Measurements from ENCODE around the gene TBPL2. TPM values are rescaled to one million over a fixed set of nuclear protein-coding genes. Genes with fewer than 3 reads are reported as not detected.
"Not testable (repeated sequence)": the region's sequence is repeated elsewhere in the genome, so short reads cannot be mapped to it uniquely, and the experiment has no call there.

Gene TBPL2
- total RNA-seq = not detected

DNA sequence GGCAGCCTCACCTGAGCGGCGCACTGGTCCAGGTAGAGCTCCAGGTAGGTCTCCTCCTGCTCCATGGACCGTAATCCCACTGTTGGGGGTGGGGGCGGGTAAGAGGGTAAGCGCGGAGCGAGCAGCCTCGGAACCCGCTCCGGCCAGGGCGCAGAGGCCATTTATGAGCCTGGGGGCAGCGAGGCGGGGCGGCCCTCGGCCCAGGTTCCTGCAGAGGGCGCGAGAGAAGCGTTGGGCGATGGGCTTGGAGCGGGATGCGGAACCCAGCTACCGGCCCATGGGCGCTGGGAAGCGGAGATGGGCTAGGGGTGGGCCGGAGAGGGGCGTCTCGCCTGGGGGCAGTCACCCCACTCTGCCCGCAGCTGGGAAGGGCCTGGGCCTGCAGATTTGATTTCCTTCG, at the start of gene TBPL2:
TSS of gene TBPL2 (minus strand) at position 232 of the 400 bp plus-strand sequence. CDS start at position 65, 167 bp downstream.
- H3K4me1 ChIP-seq (replicated peaks) = no peaks in the 10 kb centered on the region
- 34% methylated on average over 27 of the region's 29 CpGs for WGBS
- no peaks in the 10 kb centered on the region for H3K9me3 ChIP-seq
- intact Hi-C loops (cut with DNase I) = no loop called here
- H3K4me3 ChIP-seq = no peak within 1 kb of the TSS
- no peak for DNase-seq (ENCODE audit: low spot score)
- no peaks in the 10 kb centered on the region for H3K36me3 ChIP-seq
- no peaks in the 10 kb centered on the region for H3K27me3 ChIP-seq (replicated peaks; ENCODE audit: insufficient read depth)
- no peak within 1 kb of the TSS for H3K27ac ChIP-seq
- TF ChIP-seq, protein P1, sequence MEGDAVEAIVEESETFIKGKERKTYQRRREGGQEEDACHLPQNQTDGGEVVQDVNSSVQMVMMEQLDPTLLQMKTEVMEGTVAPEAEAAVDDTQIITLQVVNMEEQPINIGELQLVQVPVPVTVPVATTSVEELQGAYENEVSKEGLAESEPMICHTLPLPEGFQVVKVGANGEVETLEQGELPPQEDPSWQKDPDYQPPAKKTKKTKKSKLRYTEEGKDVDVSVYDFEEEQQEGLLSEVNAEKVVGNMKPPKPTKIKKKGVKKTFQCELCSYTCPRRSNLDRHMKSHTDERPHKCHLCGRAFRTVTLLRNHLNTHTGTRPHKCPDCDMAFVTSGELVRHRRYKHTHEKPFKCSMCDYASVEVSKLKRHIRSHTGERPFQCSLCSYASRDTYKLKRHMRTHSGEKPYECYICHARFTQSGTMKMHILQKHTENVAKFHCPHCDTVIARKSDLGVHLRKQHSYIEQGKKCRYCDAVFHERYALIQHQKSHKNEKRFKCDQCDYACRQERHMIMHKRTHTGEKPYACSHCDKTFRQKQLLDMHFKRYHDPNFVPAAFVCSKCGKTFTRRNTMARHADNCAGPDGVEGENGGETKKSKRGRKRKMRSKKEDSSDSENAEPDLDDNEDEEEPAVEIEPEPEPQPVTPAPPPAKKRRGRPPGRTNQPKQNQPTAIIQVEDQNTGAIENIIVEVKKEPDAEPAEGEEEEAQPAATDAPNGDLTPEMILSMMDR (IDR thresholded peaks at IDR 0.05) = no peak
- TF ChIP-seq POLR2AphosphoS5 (IDR thresholded peaks at IDR 0.05) (no peak), POLR2A (IDR thresholded peaks at IDR 0.05) (no peak)

- DNase-seq (ENCODE audit: low spot score) = no peak
- H3K36me3 ChIP-seq = no peaks in the 10 kb centered on the region
- no peak overlapping the region for H3K27ac ChIP-seq
- intact Hi-C loops (cut with DNase I) = no loop called here
- no peak overlapping the region for H3K4me3 ChIP-seq
- no peaks in the 10 kb centered on the region for H3K27me3 ChIP-seq (replicated peaks; ENCODE audit: insufficient read depth)
- H3K9me3 ChIP-seq = no peaks in the 10 kb centered on the region
- TF ChIP-seq POLR2AphosphoS5 (IDR thresholded peaks at IDR 0.05) (no peak), POLR2A (IDR thresholded peaks at IDR 0.05) (no peak)
- TF ChIP-seq, protein P1 (IDR thresholded peaks at IDR 0.05) = no peak
- WGBS = 10% methylated on average over 4 of the region's 4 CpGs
- no peaks in the 10 kb centered on the region for H3K4me1 ChIP-seq (replicated peaks)
These were observed 47.8 kb upstream of the TBPL2 start for GRCh38 chr14:55488204-55488603.

DNA sequence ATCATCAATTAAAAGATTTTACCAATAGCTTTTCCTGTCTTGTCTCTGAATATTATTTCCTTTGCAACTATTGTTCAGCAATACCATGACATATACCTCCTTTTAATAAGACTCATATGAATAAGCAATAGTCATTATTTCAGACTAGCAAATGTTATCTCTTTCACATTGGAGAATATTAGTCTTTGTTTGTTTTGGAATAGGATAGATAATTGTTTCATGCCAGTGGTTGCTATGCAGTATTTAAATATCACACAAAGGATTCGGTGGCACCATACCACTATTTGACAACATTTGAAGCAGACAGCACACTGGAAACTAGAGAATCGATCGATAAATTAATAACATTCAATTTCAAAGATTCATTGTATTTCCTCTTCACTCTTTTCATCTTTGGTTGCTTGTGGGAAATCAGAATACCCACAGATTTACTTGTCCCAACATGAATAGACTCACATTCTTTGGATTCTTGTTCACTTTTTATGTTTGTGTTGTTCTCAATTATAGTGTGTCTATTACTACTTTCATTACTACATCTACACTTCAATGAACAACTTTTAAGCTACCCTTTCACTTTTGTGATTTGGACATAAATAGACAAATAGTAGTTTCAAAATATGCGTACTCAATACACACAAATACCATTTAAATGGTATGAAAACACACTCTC, 42.7 kb upstream of the TBPL2 start:
- TF ChIP-seq, protein P1 (IDR thresholded peaks at IDR 0.05) = no peak
- no peak for TF ChIP-seq POLR2AphosphoS5 (IDR thresholded peaks at IDR 0.05)
- TF ChIP-seq POLR2A (IDR thresholded peaks at IDR 0.05) = no peak
- no peaks in the 10 kb centered on the region for H3K27me3 ChIP-seq (replicated peaks; ENCODE audit: insufficient read depth)
- no peaks in the 10 kb centered on the region for H3K9me3 ChIP-seq
- intact Hi-C loops (cut with DNase I) = no loop called here
- no peak overlapping the region for H3K4me3 ChIP-seq
- DNase-seq (ENCODE audit: low spot score) = no peak
- H3K4me1 ChIP-seq (replicated peaks) = no peaks in the 10 kb centered on the region
- H3K36me3 ChIP-seq = no peaks in the 10 kb centered on the region
- H3K27ac ChIP-seq = no peak overlapping the region
- WGBS = 62% methylated on average over 4 of the region's 4 CpGs

- WGBS = 93% methylated on average over 5 of the region's 5 CpGs
- Histone ChIP-seq H3K9me3 (no peaks in the 10 kb centered on the region), H3K4me3 (no peak overlapping the region), H3K4me1 (replicated peaks) (no peaks in the 10 kb centered on the region), H3K36me3 (no peaks in the 10 kb centered on the region), H3K27ac (no peak overlapping the region), H3K27me3 (replicated peaks; ENCODE audit: insufficient read depth) (no peaks in the 10 kb centered on the region)
- intact Hi-C loops (cut with DNase I) = no loop called here
- TF ChIP-seq POLR2AphosphoS5 (IDR thresholded peaks at IDR 0.05) = no peak
- TF ChIP-seq, protein P1 (IDR thresholded peaks at IDR 0.05) = no peak
- no peak for TF ChIP-seq POLR2A (IDR thresholded peaks at IDR 0.05)
- no peak for DNase-seq (ENCODE audit: low spot score)
These were observed 41.4 kb upstream of the TBPL2 start for GRCh38 chr14:55481769-55482168.

GRCh38 chr14:55477680-55478079, 37.3 kb upstream of the TBPL2 start:
- intact Hi-C loops (cut with DNase I) = no loop called here

GRCh38 chr14:55476448-55476847, 36.0 kb upstream of the TBPL2 start:
- H3K36me3 ChIP-seq; H3K9me3 ChIP-seq; intact Hi-C loops (cut with DNase I): not testable (repeated sequence)

More at GRCh38 chr14:55477680-55478079, 37.3 kb upstream of the TBPL2 start:
- Histone ChIP-seq H3K9me3 (no peaks in the 10 kb centered on the region), H3K4me3 (no peak overlapping the region), H3K27me3 (replicated peaks; ENCODE audit: insufficient read depth) (no peaks in the 10 kb centered on the region), H3K4me1 (replicated peaks) (no peaks in the 10 kb centered on the region), H3K36me3 (no peaks in the 10 kb centered on the region), H3K27ac (no peak overlapping the region)
- WGBS = 82% methylated on average over 4 of the region's 4 CpGs
- DNase-seq (ENCODE audit: low spot score) = no peak
- TF ChIP-seq POLR2AphosphoS5 (IDR thresholded peaks at IDR 0.05) = no peak
- no peak for TF ChIP-seq POLR2A (IDR thresholded peaks at IDR 0.05)
- TF ChIP-seq, protein P1 (IDR thresholded peaks at IDR 0.05) = no peak

More at GRCh38 chr14:55476448-55476847, 36.0 kb upstream of the TBPL2 start:
- 96% methylated on average over 3 of the region's 3 CpGs for WGBS
- not testable (repeated sequence) for H3K4me1 ChIP-seq (replicated peaks); DNase-seq (ENCODE audit: low spot score); H3K27me3 ChIP-seq (replicated peaks; ENCODE audit: insufficient read depth); H3K4me3 ChIP-seq; H3K27ac ChIP-seq
